ENCODE data around the gene PTGDR2. TPM values are rescaled to one million over a fixed set of nuclear protein-coding genes. Genes with fewer than 3 reads are reported as not detected.

Gene PTGDR2
- total RNA-seq, 1 donor from 2014 or later = 0.25 TPM

DNA sequence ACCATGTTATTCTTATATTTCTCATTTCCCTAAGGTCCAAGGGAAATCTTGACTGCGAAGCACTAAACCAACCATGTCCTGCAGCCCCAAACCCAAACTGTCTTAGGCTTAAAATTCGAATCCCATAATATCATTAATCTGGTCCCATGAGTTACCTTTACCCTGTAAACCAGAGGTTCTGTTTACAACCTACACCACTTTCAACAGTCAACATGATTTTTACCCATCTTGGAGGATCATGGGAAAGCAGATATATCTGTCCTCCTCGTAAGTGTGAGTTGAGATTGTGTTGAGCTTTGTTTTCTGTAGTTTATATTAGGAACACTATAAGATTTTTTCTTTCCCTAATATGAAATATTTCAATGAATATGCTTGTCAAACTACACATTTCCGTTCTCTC, 44.2 kb upstream of the PTGDR2 start:
- peaks cover 5 to 85% of the 10 kb centered on the region in 2 donors for H3K36me3 ChIP-seq
- H3K9me3 ChIP-seq = no peaks in the 10 kb centered on the region
- no peak for DNase-seq (ENCODE audit: extremely low spot score in 2 of 2)
- H3K27me3 ChIP-seq = no peaks in the 10 kb centered on the region
- TF ChIP-seq, protein P1, sequence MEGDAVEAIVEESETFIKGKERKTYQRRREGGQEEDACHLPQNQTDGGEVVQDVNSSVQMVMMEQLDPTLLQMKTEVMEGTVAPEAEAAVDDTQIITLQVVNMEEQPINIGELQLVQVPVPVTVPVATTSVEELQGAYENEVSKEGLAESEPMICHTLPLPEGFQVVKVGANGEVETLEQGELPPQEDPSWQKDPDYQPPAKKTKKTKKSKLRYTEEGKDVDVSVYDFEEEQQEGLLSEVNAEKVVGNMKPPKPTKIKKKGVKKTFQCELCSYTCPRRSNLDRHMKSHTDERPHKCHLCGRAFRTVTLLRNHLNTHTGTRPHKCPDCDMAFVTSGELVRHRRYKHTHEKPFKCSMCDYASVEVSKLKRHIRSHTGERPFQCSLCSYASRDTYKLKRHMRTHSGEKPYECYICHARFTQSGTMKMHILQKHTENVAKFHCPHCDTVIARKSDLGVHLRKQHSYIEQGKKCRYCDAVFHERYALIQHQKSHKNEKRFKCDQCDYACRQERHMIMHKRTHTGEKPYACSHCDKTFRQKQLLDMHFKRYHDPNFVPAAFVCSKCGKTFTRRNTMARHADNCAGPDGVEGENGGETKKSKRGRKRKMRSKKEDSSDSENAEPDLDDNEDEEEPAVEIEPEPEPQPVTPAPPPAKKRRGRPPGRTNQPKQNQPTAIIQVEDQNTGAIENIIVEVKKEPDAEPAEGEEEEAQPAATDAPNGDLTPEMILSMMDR (IDR thresholded peaks at IDR 0.05) = no peak
- TF ChIP-seq POLR2A (IDR thresholded peaks at IDR 0.05) (no peak), POLR2AphosphoS5 (IDR thresholded peaks at IDR 0.05; ENCODE audit: insufficient read depth in 1 of 2, low read depth in 1 of 2) (no peak)
- peaks cover 18% of the 10 kb centered on the region for H3K4me1 ChIP-seq
- no peak overlapping the region for H3K27ac ChIP-seq
- no peak overlapping the region for H3K4me3 ChIP-seq
- intact Hi-C loops (cut with DNase I) = loop anchor here (2.0 to 10.0 kb wide), 2 partner anchors 67 to 1715 kb away; partner anchors contain the start of genes EML3 and ROM1

DNA sequence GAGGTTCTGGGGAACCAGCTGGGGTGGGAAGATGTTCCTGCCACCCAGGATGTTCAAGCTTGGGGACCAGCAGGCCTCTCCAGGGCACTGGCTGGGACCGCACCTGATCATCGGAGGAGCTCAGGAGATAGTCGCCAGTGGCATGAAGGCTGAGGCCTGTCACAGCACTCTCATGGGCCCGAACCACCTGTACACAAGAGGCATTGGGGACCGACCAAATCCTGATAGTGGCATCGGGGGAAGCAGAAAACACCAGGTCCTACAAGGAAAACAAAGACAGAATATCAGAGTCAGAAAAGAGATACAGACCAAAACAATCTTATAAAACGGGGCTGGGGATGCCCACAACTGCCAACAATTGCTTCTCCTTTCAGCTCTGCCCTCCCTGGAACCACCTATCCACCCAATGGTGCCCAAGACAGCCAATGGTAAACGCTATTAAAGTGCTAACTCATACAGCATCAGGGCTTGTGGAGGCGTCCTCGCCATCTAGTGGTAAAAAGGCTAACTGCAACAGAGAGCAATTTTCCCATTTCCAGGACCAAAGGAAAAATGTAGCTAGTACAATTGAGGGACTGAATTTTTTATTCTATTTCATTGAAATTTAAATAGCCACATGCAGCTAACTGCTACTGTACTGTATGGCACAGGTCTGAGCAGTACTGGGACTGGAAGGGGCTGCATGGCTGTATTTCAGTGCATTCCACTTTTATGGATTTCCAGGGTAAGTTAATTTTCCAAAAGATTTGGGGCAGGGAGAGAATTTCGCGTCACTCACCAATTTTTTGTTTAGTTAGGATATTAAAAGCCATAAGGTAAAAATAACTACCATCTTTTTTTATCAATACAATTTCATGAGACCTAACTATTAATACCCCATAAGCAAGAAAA, 43.5 kb upstream of the PTGDR2 start:
- TF ChIP-seq, protein P1 (IDR thresholded peaks at IDR 0.05) = peak; percentile 64 to 88 (median 84)
- no peak for TF ChIP-seq POLR2AphosphoS5 (IDR thresholded peaks at IDR 0.05; ENCODE audit: insufficient read depth in 1 of 2, low read depth in 1 of 2)
- no peak for TF ChIP-seq POLR2A (IDR thresholded peaks at IDR 0.05)
- no peaks in the 10 kb centered on the region for H3K27me3 ChIP-seq
- H3K4me3 ChIP-seq = no peak overlapping the region
- intact Hi-C loops (cut with DNase I) = loop anchor here (2.0 kb wide), 1 partner anchor 66 kb away; no protein-coding TSS in a partner anchor
- peaks cover 5 to 91% of the 10 kb centered on the region in 2 donors for H3K36me3 ChIP-seq
- no peak for DNase-seq (ENCODE audit: extremely low spot score in 2 of 2)
- no peaks in the 10 kb centered on the region for H3K9me3 ChIP-seq
- H3K27ac ChIP-seq = no peak overlapping the region
- H3K4me1 ChIP-seq = peaks cover 11% of the 10 kb centered on the region

DNA sequence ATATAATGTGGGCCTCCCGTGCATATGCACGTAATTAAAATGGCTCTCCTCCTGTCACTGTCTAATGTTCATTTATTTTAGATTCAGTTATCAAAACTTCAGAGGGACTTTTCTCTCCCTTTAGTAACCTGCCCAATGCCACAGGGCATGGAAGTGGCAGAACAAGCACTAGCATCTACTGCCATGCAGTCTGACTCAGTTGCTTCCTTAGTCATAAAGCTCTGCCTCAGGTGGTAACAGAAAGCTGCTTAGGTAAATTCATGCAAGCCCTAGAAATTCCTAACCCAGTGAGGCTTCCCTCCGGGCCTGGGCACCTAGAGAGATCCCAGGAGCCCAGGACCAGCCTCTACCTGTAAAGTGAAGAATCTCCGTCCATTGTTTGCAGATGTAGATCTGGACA, 41.7 kb upstream of the PTGDR2 start:
- peaks cover 5 to 98% of the 10 kb centered on the region in 2 donors for H3K36me3 ChIP-seq
- H3K9me3 ChIP-seq = no peaks in the 10 kb centered on the region
- no peaks in the 10 kb centered on the region for H3K4me1 ChIP-seq
- H3K27me3 ChIP-seq = no peaks in the 10 kb centered on the region
- no peak for DNase-seq (ENCODE audit: extremely low spot score in 2 of 2)
- intact Hi-C loops (cut with DNase I) = no loop called here
- no peak overlapping the region for H3K4me3 ChIP-seq
- TF ChIP-seq POLR2AphosphoS5 (IDR thresholded peaks at IDR 0.05; ENCODE audit: insufficient read depth in 1 of 2, low read depth in 1 of 2) (no peak), POLR2A (IDR thresholded peaks at IDR 0.05) (no peak)
- TF ChIP-seq, protein P1 (IDR thresholded peaks at IDR 0.05) = no peak
- H3K27ac ChIP-seq = no peak overlapping the region

DNA sequence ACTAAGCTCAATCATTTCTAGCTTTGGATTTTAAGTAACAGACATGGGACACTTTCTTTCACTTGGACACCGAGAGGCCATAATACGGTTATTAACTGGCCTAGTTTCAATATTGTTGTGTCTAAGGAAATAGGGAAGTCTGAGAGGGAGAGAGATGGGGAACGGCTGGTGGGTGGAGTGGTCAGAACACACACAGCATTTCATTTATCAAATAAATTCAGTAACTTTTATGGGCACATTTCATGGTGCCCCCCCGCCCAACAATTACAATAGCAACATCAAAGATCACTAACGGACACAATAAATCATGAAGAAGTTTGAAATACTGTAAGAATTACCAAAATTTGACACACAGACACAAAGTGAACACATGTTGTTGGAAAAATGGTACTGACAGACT, 39.9 kb upstream of the PTGDR2 start:
- TF ChIP-seq POLR2AphosphoS5 (IDR thresholded peaks at IDR 0.05; ENCODE audit: insufficient read depth in 1 of 2, low read depth in 1 of 2) (no peak), POLR2A (IDR thresholded peaks at IDR 0.05) (no peak)
- TF ChIP-seq, protein P1 (IDR thresholded peaks at IDR 0.05) = no peak
- H3K36me3 ChIP-seq = peaks cover 5 to 81% of the 10 kb centered on the region in 2 donors

More for the DNA sequence above, 39.9 kb upstream of the PTGDR2 start:
- Histone ChIP-seq H3K27ac (no peak overlapping the region), H3K9me3 (no peaks in the 10 kb centered on the region), H3K4me1 (no peaks in the 10 kb centered on the region), H3K4me3 (no peak overlapping the region), H3K27me3 (no peaks in the 10 kb centered on the region)
- intact Hi-C loops (cut with DNase I) = no loop called here
- DNase-seq (ENCODE audit: extremely low spot score in 2 of 2) = no peak

Measured in vagina (tissue), 2 donors.